Astrocyte (in vitro differentiated cells and primary cell): ENCODE results near the gene KMT2A. TPM values are rescaled to one million over a fixed set of nuclear protein-coding genes. Genes with fewer than 3 reads are reported as not detected.

Experiments
- DNase-seq: peaks from one replicate; pipeline ENCODE4 v3.0.0-alpha.2; 2010; ENCODE audit warnings: low read depth
- FAIRE-seq: peaks from 2 replicates; lab custom pipeline; 2011; peaks lifted over from hg19 to GRCh38; lab: Jason Lieb, UNC
- H2AFZ ChIP-seq: 2 replicates; pipeline ENCODE4 v1.6.0; 2012; ENCODE audit warnings: low read depth, low read length, inconsistent platforms
- H3K27ac ChIP-seq: 2 replicates; pipeline ENCODE4 v1.5.1; 2011; ENCODE audit warnings: low read depth, low read length, inconsistent platforms
- H3K27me3 ChIP-seq: 2 replicates; pipeline ENCODE4 v1.6.0; 2011; ENCODE audit warnings: low read length, inconsistent platforms; ENCODE audit not compliant: insufficient read depth
- H3K36me3 ChIP-seq: 2 replicates; pipeline ENCODE4 v1.5.1; 2011; ENCODE audit warnings: low read length, inconsistent platforms; ENCODE audit not compliant: insufficient read depth
- H3K4me1 ChIP-seq: 2 replicates; pipeline ENCODE4 v1.5.1; 2011; ENCODE audit warnings: low read length, inconsistent platforms; ENCODE audit not compliant: insufficient read depth
- H3K4me2 ChIP-seq: 2 replicates; pipeline ENCODE4 v1.6.0; 2012; ENCODE audit warnings: low read length, inconsistent platforms
- H3K4me3 ChIP-seq: 2 replicates; pipeline ENCODE4 v1.5.1; 2011; ENCODE audit warnings: low read depth, mild to moderate bottlenecking, low read length, inconsistent platforms; ENCODE audit not compliant: insufficient read depth
- H3K79me2 ChIP-seq: 2 replicates; pipeline ENCODE4 v1.6.0; 2012; ENCODE audit warnings: mild to moderate bottlenecking, low read length, inconsistent platforms; ENCODE audit not compliant: insufficient read depth
- H3K9ac ChIP-seq: 2 replicates; pipeline ENCODE4 v1.6.0; 2012; ENCODE audit warnings: mild to moderate bottlenecking, low read length, inconsistent platforms
- H3K9me3 ChIP-seq: 2 replicates; pipeline ENCODE4 v1.5.1; 2012; ENCODE audit warnings: low read depth, mild to moderate bottlenecking, low read length, inconsistent platforms; ENCODE audit not compliant: insufficient read depth
- H4K20me1 ChIP-seq: 2 replicates; pipeline ENCODE4 v1.6.0; 2012; ENCODE audit warnings: low read length, inconsistent platforms; ENCODE audit not compliant: insufficient read depth
- H3K27ac Mint-ChIP-seq: one replicate; pipeline ENCODE4 v1.8.0; 2021; ENCODE audit warnings: mild to moderate bottlenecking, mixed read lengths; ENCODE audit not compliant: unreplicated experiment
- H3K27me3 Mint-ChIP-seq: one replicate; pipeline ENCODE4 v1.8.0; 2021; ENCODE audit warnings: low read depth, mixed read lengths; ENCODE audit not compliant: unreplicated experiment
- H3K36me3 Mint-ChIP-seq: one replicate; pipeline ENCODE4 v1.8.0; 2021; ENCODE audit warnings: low read depth, mixed read lengths; ENCODE audit not compliant: unreplicated experiment
- H3K4me1 Mint-ChIP-seq: one replicate; pipeline ENCODE4 v1.8.0; 2021; ENCODE audit warnings: low read depth, mixed read lengths; ENCODE audit not compliant: unreplicated experiment
- H3K4me3 Mint-ChIP-seq: one replicate; pipeline ENCODE4 v1.8.0; 2021; ENCODE audit warnings: mild to moderate bottlenecking, moderate library complexity, mixed read lengths; ENCODE audit not compliant: unreplicated experiment
- H3K9me3 Mint-ChIP-seq: one replicate; pipeline ENCODE4 v1.8.0; 2021; ENCODE audit warnings: mild to moderate bottlenecking, mixed read lengths; ENCODE audit not compliant: unreplicated experiment
- EZH2 ChIP-seq: IDR thresholded peaks from 2 replicates; pipeline ENCODE4 v1.6.1; 2012; ENCODE audit warnings: mild to moderate bottlenecking, low read length, inconsistent platforms; ENCODE audit not compliant: insufficient read depth
- total RNA-seq: library from RNA; stranded (reverse); gene quantifications from 2 replicates; pipeline ENCODE4 v1.2.1, GENCODE V29; 2021
- TF ChIP-seq, protein P1 (sequence below): IDR thresholded peaks from 2 replicates; pipeline ENCODE4 v1.5.1; 2011; ENCODE audit warnings: low read depth, mild to moderate bottlenecking, inconsistent platforms, low read length, moderate library complexity; ENCODE audit not compliant: insufficient read depth

KMT2A gene
- total RNA-seq, 1 donor from 2014 or later, result 60.0 TPM

DNA sequence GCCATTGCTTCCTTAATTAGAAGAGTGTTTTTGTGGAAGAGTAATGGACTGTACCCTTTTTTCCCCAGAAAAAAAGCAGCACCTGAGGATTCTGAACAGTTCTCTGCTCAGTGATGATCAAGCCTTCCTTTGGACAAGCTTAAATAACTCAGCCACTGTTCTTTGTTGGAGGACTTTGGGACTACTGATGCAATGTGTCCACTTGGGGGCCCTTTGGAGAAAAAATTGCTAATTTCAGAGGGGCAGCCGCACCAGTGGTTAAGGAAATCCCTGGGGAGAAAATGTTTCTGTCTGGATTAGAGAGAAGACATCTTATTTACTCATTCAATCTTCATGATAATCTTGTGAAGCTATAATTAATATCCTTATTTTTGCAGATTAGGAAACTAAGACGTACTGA is 5.3 kb upstream of the KMT2A start:
- no peak overlapping the region for H3K27ac Mint-ChIP-seq
- Histone ChIP-seq H3K4me3 (no peak overlapping the region), H3K4me1 (peaks cover 10% of the 10 kb centered on the region), H2AFZ (no peak overlapping the region), H4K20me1 (no peaks in the 10 kb centered on the region), H3K9ac (no peak overlapping the region), H3K27ac (no peak overlapping the region), H3K9me3 (no peaks in the 10 kb centered on the region), H3K4me2 (no peak overlapping the region), H3K27me3 (no peaks in the 10 kb centered on the region), H3K36me3 (no peaks in the 10 kb centered on the region), H3K79me2 (no peaks in the 10 kb centered on the region)
- H3K36me3 Mint-ChIP-seq, result no peaks in the 10 kb centered on the region
- TF ChIP-seq EZH2, result no peak
- TF ChIP-seq, protein P1, sequence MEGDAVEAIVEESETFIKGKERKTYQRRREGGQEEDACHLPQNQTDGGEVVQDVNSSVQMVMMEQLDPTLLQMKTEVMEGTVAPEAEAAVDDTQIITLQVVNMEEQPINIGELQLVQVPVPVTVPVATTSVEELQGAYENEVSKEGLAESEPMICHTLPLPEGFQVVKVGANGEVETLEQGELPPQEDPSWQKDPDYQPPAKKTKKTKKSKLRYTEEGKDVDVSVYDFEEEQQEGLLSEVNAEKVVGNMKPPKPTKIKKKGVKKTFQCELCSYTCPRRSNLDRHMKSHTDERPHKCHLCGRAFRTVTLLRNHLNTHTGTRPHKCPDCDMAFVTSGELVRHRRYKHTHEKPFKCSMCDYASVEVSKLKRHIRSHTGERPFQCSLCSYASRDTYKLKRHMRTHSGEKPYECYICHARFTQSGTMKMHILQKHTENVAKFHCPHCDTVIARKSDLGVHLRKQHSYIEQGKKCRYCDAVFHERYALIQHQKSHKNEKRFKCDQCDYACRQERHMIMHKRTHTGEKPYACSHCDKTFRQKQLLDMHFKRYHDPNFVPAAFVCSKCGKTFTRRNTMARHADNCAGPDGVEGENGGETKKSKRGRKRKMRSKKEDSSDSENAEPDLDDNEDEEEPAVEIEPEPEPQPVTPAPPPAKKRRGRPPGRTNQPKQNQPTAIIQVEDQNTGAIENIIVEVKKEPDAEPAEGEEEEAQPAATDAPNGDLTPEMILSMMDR, result no peak
- no peak overlapping the region for H3K4me3 Mint-ChIP-seq
- H3K27me3 Mint-ChIP-seq, result no peaks in the 10 kb centered on the region
- peaks cover 6% of the 10 kb centered on the region for H3K4me1 Mint-ChIP-seq
- no peaks in the 10 kb centered on the region for H3K9me3 Mint-ChIP-seq
- FAIRE-seq (no peak), DNase-seq (no peak)

DNA sequence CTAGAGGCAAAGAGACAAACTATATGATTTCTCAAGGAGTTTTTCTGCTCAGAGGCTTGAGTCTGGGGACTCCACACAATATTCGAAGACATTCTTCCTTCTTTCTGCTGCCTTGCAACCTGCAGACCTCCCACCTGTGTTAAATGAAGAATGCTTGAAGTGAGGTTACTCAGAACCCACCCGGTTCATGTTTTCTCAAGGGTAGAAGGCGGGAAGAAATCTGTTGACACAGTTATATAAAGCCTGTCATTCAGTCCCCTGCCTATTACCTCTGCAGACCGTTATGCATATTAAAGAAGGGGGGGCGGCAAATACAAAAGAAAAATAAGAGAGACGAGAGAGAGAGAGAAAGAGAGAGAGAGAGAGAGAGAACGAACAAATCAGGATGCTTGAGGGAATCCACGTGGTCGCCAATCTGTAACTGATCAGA is 2.2 kb upstream of the KMT2A start:
- FAIRE-seq (no peak), DNase-seq (peak; percentile 52)
- no peaks in the 10 kb centered on the region for H3K9me3 Mint-ChIP-seq
- peak overlapping the region; percentile 90 for H3K4me2 ChIP-seq
- H3K4me1 ChIP-seq, result peaks cover 24% of the 10 kb centered on the region
- H4K20me1 ChIP-seq, result peaks cover 23% of the 10 kb centered on the region
- peak overlapping the region; percentile 89 for H3K4me3 Mint-ChIP-seq
- H3K36me3 ChIP-seq, result no peaks in the 10 kb centered on the region
- H3K27ac ChIP-seq, result no peak overlapping the region
- TF ChIP-seq, protein P1, result no peak
- no peak for TF ChIP-seq EZH2
- peaks cover 7% of the 10 kb centered on the region for H3K4me1 Mint-ChIP-seq
- peaks cover 26% of the 10 kb centered on the region for H3K79me2 ChIP-seq
- H3K9ac ChIP-seq, result no peak overlapping the region
- no peaks in the 10 kb centered on the region for H3K27me3 Mint-ChIP-seq
- H2AFZ ChIP-seq, result peak overlapping the region; percentile 87
- H3K9me3 ChIP-seq, result no peaks in the 10 kb centered on the region
- H3K27ac Mint-ChIP-seq, result no peak overlapping the region
- peak overlapping the region; percentile 68 for H3K4me3 ChIP-seq
- H3K27me3 ChIP-seq, result no peaks in the 10 kb centered on the region
- no peaks in the 10 kb centered on the region for H3K36me3 Mint-ChIP-seq

DNA sequence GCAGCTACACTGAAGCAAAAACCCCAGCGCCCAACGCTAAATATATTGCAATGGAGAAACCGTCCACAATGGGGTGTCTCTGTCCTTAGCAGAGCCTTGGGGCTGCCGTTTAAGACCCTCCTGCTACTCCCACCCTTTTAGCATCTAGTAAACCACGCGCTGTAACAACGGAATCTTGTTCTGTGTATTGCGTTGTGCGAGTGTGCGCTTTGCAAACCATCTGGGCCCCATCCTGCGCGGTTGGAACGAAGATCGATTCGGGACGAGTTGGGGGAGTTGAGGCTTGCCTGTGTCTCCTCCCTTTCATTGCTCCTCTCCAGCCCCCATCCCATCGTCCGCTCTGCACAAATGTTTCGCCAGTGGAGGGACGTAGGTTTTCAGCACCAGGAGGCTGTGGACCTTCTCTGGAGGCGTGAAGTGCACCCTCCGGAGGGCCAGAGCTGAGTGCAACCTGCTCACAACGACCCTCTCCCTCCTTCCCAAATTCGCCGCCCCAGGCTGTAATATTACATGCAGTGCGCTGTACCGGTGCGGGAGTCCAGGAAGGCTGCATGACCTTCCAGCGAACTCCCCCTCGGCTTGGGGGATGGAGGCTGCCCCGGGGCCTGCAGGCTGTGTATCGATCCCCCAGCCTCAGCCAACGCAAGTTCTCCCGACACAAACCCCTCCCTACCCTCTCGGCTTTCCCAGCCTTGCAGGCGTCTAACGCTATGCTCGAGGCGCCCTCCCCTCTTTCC is 1.6 kb upstream of the KMT2A start:
- DNase-seq (peak; percentile 46), FAIRE-seq (no peak)
- Mint-ChIP-seq H3K27me3 (no peaks in the 10 kb centered on the region), H3K27ac (no peak overlapping the region), H3K4me3 (peak overlapping the region; percentile 89), H3K36me3 (no peaks in the 10 kb centered on the region), H3K4me1 (peaks cover 13% of the 10 kb centered on the region), H3K9me3 (no peaks in the 10 kb centered on the region)
- TF ChIP-seq, protein P1, result no peak
- no peak for TF ChIP-seq EZH2
- H3K36me3 ChIP-seq, result no peaks in the 10 kb centered on the region
- peaks cover 24% of the 10 kb centered on the region for H3K4me1 ChIP-seq
- H3K4me2 ChIP-seq, result peak overlapping the region; percentile 90
- H3K9me3 ChIP-seq, result no peaks in the 10 kb centered on the region
- H3K9ac ChIP-seq, result peak overlapping the region; percentile 61
- H3K27me3 ChIP-seq, result no peaks in the 10 kb centered on the region
- H4K20me1 ChIP-seq, result peaks cover 29% of the 10 kb centered on the region
- H3K4me3 ChIP-seq, result peak overlapping the region; percentile 68
- peaks cover 32% of the 10 kb centered on the region for H3K79me2 ChIP-seq
- no peak overlapping the region for H3K27ac ChIP-seq
- peak overlapping the region; percentile 87 for H2AFZ ChIP-seq
